ENCODE results near the gene SEC63. TPM values are rescaled to one million over a fixed set of nuclear protein-coding genes. Genes with fewer than 3 reads are reported as not detected.

SEC63 gene
- total and polyA plus RNA-seq, 2 of the 4 experiments (the other 2 are of a cell fraction) = 8.6 to 22.4 TPM

- ATAC-seq (ENCODE audit: low read depth) (no peak), DNase-seq (no peak)
- Histone ChIP-seq H4K20me1 (ENCODE audit: insufficient read depth, low read length) (peaks cover 5% of the 10 kb centered on the region), H3K4me1 (ENCODE audit: control insufficient read depth, insufficient read depth, low read length) (peaks cover 3% of the 10 kb centered on the region; the same call in 1 of the 2 replicates), H2AK5ac (ENCODE audit: low read depth, low read length) (no peak overlapping the region), H3K4me3 (ENCODE audit: insufficient read depth, low read depth, low read length) (no peak overlapping the region), H2BK15ac (ENCODE audit: low read depth, low read length) (no peak overlapping the region), H4K5ac (ENCODE audit: low read depth, low read length) (no peak overlapping the region), H3K9ac (ENCODE audit: low read depth, low read length) (no peak overlapping the region), H4K91ac (ENCODE audit: insufficient read depth, low read depth, low read length) (no peak overlapping the region), H3K14ac (replicated peaks; ENCODE audit: low read depth, low read length) (no peak overlapping the region), H2BK20ac (ENCODE audit: low read depth, low read length) (no peak overlapping the region), H4K8ac (ENCODE audit: low read depth in 2 of 2, low read length in 2 of 2) (no peak overlapping the region), H3K56ac (ENCODE audit: extremely low read depth, insufficient read depth, low read length) (no peak overlapping the region), H3K79me1 (ENCODE audit: low read depth in 1 of 2, low read length in 2 of 2) (peaks cover 0 to 7% of the 10 kb centered on the region in 2 experiments; a peak in 1 of 4 replicates), H2AFZ (replicated peaks; ENCODE audit: low read length, poor library complexity) (no peak overlapping the region), H2BK120ac (ENCODE audit: low read depth, low read length) (no peak overlapping the region), H3K23ac (ENCODE audit: low read depth, low read length) (no peak overlapping the region), H3K9me1 (ENCODE audit: insufficient read depth, low read length) (peaks cover 5% of the 10 kb centered on the region; the same call in 1 of the 2 replicates), H3K27ac (ENCODE audit: insufficient read depth, low read length) (no peak overlapping the region), H2BK5ac (ENCODE audit: low read depth, low read length, poor library complexity, severe bottlenecking) (no peak overlapping the region), H3K18ac (ENCODE audit: low read depth, low read length) (no peak overlapping the region), H3K4ac (ENCODE audit: low read depth, low read length) (no peak overlapping the region), H3K9me3 (ENCODE audit: control insufficient read depth, insufficient read depth, low read length) (no peaks in the 10 kb centered on the region), H3K36me3 (ENCODE audit: control insufficient read depth, insufficient read depth, low read length) (peaks cover 3% of the 10 kb centered on the region), H3K4me2 (ENCODE audit: low read depth, low read length) (no peak overlapping the region), H3K27me3 (ENCODE audit: control insufficient read depth, insufficient read depth, low read length) (no peaks in the 10 kb centered on the region), H2AK9ac (replicated peaks; ENCODE audit: low read depth, low read length, poor library complexity) (no peak overlapping the region)
- ChIA-PET CTCF (interaction anchor here (0.6 kb wide), 1 partner anchor 1380 kb away, joined by 4 read pairs; no protein-coding TSS in a partner anchor), POLR2A (ENCODE audit: unreplicated experiment) (no interaction called here)
- TF ChIP-seq ELK1 (IDR thresholded peaks at IDR 0.05; ENCODE audit: borderline replicate concordance, low read depth, low read length) = no peak
- TF ChIP-seq BHLHE40 (IDR thresholded peaks at IDR 0.05; ENCODE audit: low read depth, low read length) = no peak
- no peak for TF ChIP-seq NFE2L2 (IDR thresholded peaks at IDR 0.05; ENCODE audit: low read depth, low read length)
- no peak for TF ChIP-seq MAZ (IDR thresholded peaks at IDR 0.05; ENCODE audit: borderline replicate concordance, low read depth, low read length)
- TF ChIP-seq RCOR1 (IDR thresholded peaks at IDR 0.05; ENCODE audit: insufficient replicate concordance, low read length) = no peak
- no peak for TF ChIP-seq SMC3 (IDR thresholded peaks at IDR 0.05; ENCODE audit: low read depth, low read length)
- no peak for TF ChIP-seq CEBPB (IDR thresholded peaks at IDR 0.05; ENCODE audit: low read depth, low read length)
- no peak for TF ChIP-seq RFX5 (IDR thresholded peaks at IDR 0.05; ENCODE audit: low read depth, low read length)
- no peak for TF ChIP-seq FOS (IDR thresholded peaks at IDR 0.05; ENCODE audit: low read depth, low read length)
- no peak for TF ChIP-seq POLR2A (IDR thresholded peaks at IDR 0.05; ENCODE audit: low read depth, low read length)
- TF ChIP-seq CTCF (conservative IDR thresholded peaks at IDR 0.05; ENCODE audit: low read depth, low read length) = no peak
- no TSS peak for BruUV-seq (replicated peaks)
- no CpG with 5 or more reads among the region's 5 CpGs for WGBS, 2 experiments (ENCODE audit: extremely low coverage in 2 of 2, insufficient read length in 1 of 2)
- in situ Hi-C loops (cut with MboI; ENCODE audit: low sequenced_read_pairs) (no loop called here), dilution Hi-C loops (cut with HindIII; ENCODE audit: low sequenced_read_pairs, unreplicated experiment) (no loop called here), intact Hi-C loops (cut with micrococcal nuclease) (loop anchor here (5.0 kb wide), 1 partner anchor 187 kb away; no protein-coding TSS in a partner anchor)
These were observed 93.5 kb downstream of the SEC63 start for GRCh38 chr6:107864226-107865127.
